OCI-LY7 (cell line): ENCODE results near the gene CNOT6. TPM values are rescaled to one million over a fixed set of nuclear protein-coding genes. Genes with fewer than 3 reads are reported as not detected.

Experiments
- BruUV-seq: library from RNA; stranded (reverse); fragments of 400-500 nt; replicated peaks from 2 replicates; lab custom pipeline; 2021; lab: Mats Ljungman, UMichigan
- CTCF ChIA-PET: fragments of 300-600 bp; sonication (Branson Sonifier 250); formaldehyde crosslinking; loops from one replicate; lab custom pipeline; 2022; ENCODE audit warnings: antibody characterized with exemption; ENCODE audit not compliant: unreplicated experiment; lab: Charles Lee
- POLR2A ChIA-PET: fragments of 300-600 bp; sonication (Branson Sonifier 250); formaldehyde crosslinking; loops from one replicate; lab custom pipeline; 2022; ENCODE audit warnings: antibody characterized with exemption; lab: Charles Lee
- DNase-seq: peaks from one replicate; pipeline ENCODE4 v3.0.0-alpha.2; 2015; ENCODE audit warnings: low spot score
- H2AFZ ChIP-seq: fragments of 200-600 bp; sonication (generic), shearing (Covaris generic); 2 replicates; pipeline ENCODE4 v1.6.1; 2014; ENCODE audit warnings: mild to moderate bottlenecking, antibody characterized with exemption, low read length, moderate library complexity
- H3K27ac ChIP-seq: fragments of 200-600 bp; sonication (generic); 2 replicates; pipeline ENCODE4 v1.5.1; 2014; ENCODE audit warnings: mixed run types, low read depth, mild to moderate bottlenecking, moderate library complexity, low read length, inconsistent platforms; ENCODE audit not compliant: poor library complexity, severe bottlenecking
- H3K36me3 ChIP-seq: fragments of 200-600 bp; sonication (generic); 2 replicates; pipeline ENCODE4 v1.6.1; 2014; ENCODE audit warnings: mild to moderate bottlenecking, antibody characterized with exemption, low read length, moderate library complexity, mixed read lengths; ENCODE audit not compliant: insufficient read depth
- H3K4me1 ChIP-seq: fragments of 200-600 bp; sonication (generic); 2 replicates; pipeline ENCODE4 v1.5.1; 2014; ENCODE audit warnings: mild to moderate bottlenecking, low read length; ENCODE audit not compliant: insufficient read depth, poor library complexity, severe bottlenecking
- H3K4me2 ChIP-seq: fragments of 200-600 bp; sonication (generic); 2 replicates; pipeline ENCODE4 v1.6.1; 2014; ENCODE audit warnings: mild to moderate bottlenecking, low read length
- H3K4me3 ChIP-seq: fragments of 200-600 bp; sonication (generic); 2 replicates; pipeline ENCODE4 v1.5.1; 2014; ENCODE audit warnings: mild to moderate bottlenecking, low read depth, low read length; ENCODE audit not compliant: poor library complexity, severe bottlenecking
- H3K79me2 ChIP-seq: fragments of 200-600 bp; sonication (generic); 2 replicates; pipeline ENCODE4 v1.6.1; 2016; ENCODE audit warnings: low read depth, mild to moderate bottlenecking, low read length, moderate library complexity, mixed read lengths; ENCODE audit not compliant: insufficient read depth
- H3K9me2 ChIP-seq: fragments of 200-600 bp; sonication (generic); 2 replicates; pipeline ENCODE4 v1.6.1; 2016; ENCODE audit warnings: mild to moderate bottlenecking, low read length, mixed read lengths; ENCODE audit not compliant: insufficient read depth
- H3K9me3 ChIP-seq: fragments of 200-600 bp; sonication (generic); 2 replicates; pipeline ENCODE4 v1.6.1; 2014; ENCODE audit warnings: mild to moderate bottlenecking, mixed run types, low read length, mixed read lengths
- H4K20me1 ChIP-seq: fragments of 200-600 bp; sonication (generic); 2 replicates; pipeline ENCODE4 v1.6.1; 2014; ENCODE audit warnings: mild to moderate bottlenecking, antibody characterized with exemption, low read length, moderate library complexity, mixed read lengths; ENCODE audit not compliant: insufficient read depth
- EZH2phosphoT487 ChIP-seq: fragments of 200-600 bp; sonication (generic); IDR thresholded peaks from 2 replicates; pipeline ENCODE4 v1.6.1; 2018; ENCODE audit warnings: low read depth, borderline replicate concordance, mild to moderate bottlenecking, mixed run types, antibody characterized with exemption, low read length, moderate library complexity, mixed read lengths
- intact Hi-C: fragments of 100-400 bp; cut with micrococcal nuclease; formaldehyde crosslinking; loops from one replicate; pipeline ENCODE4 v1.10.0; 2022; ENCODE audit not compliant: unreplicated experiment
- total RNA-seq, 2 experiments: library from RNA; depleted of rRNA in 1 of 2; stranded (reverse); fragments of >200 nt in 1 of 2; shearing (Covaris generic) in 1 of 2; gene quantifications; 2 replicates each; pipeline ENCODE4 v1.2.3, GENCODE V29; 2014 to 2022
- TF ChIP-seq, protein P1 (sequence below): fragments of 200-600 bp; sonication (generic); conservative IDR thresholded peaks from 2 replicates; pipeline ENCODE4 v1.5.1; 2014; ENCODE audit warnings: mild to moderate bottlenecking, antibody characterized with exemption, low read length, moderate library complexity, mixed read lengths

CNOT6 gene
- total RNA-seq, 2 experiments from 2014 or later, result 9.4 to 30.1 TPM

DNA sequence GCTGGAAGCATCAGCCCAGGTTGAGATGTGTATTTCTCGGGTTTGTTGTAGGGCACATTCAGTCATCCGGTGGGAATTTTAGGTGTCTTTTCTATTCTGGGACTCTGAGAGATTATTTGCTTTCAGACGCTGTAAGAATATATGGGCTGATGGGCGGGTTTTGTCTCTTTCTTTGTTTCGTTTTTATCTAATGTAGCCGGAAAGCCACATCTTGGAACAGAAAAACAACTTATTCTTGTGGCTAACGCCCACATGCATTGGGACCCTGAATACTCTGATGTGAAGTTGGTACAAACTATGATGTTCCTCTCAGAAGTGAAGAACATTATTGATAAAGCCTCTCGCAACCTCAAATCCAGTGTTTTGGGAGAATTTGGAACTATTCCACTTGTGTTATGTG, 74.7 kb downstream of the CNOT6 start:
- Histone ChIP-seq H2AFZ (no peak overlapping the region), H3K4me1 (no peaks in the 10 kb centered on the region), H3K9me3 (no peaks in the 10 kb centered on the region), H4K20me1 (no peaks in the 10 kb centered on the region), H3K27ac (no peak overlapping the region), H3K79me2 (no peaks in the 10 kb centered on the region), H3K4me3 (no peak overlapping the region), H3K4me2 (no peak overlapping the region), H3K9me2 (no peaks in the 10 kb centered on the region), H3K36me3 (peaks cover 93% of the 10 kb centered on the region)
- no TSS peak for BruUV-seq
- no peak for TF ChIP-seq EZH2phosphoT487
- TF ChIP-seq, protein P1, sequence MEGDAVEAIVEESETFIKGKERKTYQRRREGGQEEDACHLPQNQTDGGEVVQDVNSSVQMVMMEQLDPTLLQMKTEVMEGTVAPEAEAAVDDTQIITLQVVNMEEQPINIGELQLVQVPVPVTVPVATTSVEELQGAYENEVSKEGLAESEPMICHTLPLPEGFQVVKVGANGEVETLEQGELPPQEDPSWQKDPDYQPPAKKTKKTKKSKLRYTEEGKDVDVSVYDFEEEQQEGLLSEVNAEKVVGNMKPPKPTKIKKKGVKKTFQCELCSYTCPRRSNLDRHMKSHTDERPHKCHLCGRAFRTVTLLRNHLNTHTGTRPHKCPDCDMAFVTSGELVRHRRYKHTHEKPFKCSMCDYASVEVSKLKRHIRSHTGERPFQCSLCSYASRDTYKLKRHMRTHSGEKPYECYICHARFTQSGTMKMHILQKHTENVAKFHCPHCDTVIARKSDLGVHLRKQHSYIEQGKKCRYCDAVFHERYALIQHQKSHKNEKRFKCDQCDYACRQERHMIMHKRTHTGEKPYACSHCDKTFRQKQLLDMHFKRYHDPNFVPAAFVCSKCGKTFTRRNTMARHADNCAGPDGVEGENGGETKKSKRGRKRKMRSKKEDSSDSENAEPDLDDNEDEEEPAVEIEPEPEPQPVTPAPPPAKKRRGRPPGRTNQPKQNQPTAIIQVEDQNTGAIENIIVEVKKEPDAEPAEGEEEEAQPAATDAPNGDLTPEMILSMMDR, result no peak
- POLR2A ChIA-PET, result interaction anchor here (0.5 to 1.7 kb wide), 2 partner anchors 8 to 12 kb away, joined by 5 to 7 read pairs; no protein-coding TSS in a partner anchor
- DNase-seq, result no peak
- CTCF ChIA-PET, result no interaction called here
- intact Hi-C loops, result no loop called here

DNA sequence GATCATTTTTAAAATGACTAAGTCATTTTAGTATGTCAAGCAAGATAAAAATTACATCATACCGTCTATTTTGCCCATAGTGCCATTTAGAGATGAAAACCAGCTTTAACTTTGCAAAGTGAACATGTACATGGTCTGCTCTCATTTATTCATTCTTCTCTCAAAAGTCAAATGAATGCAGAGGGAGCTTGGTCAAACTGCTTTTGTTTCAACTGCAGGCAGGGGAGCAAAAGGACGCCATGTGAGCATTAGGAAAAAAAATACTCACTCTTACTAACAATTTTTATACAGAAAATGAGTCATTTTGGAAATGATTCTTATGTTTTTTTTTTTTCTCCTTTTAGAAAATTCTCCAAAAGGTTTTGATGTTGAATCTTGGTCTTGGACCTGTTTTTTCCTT, 81.4 kb downstream of the CNOT6 start:
- POLR2A ChIA-PET, result interaction anchor here (0.5 to 2.1 kb wide), 2 partner anchors 7 to 10 kb away, joined by 3 to 8 read pairs; no protein-coding TSS in a partner anchor
- CTCF ChIA-PET, result no interaction called here
- intact Hi-C loops, result no loop called here

DNA sequence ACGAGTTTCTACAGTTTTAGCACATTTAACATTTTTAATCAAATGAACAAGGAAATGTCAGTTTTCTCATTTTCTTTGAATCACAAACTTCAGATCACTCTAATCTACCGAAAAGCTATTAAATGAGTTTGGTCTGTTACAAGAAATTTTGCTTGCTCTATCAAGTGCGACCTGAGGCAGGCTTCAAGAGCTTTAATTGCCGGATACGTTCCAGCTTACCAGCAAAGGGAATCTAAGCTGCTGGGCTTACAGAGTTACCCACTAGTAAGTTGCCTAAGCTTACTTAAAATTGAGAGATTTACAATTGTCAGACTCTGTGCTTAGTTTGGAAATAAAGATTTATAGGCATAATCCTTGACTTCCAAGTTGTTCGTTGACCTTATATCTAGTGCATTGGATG, 86.5 kb downstream of the CNOT6 start:
- Histone ChIP-seq H3K79me2 (no peaks in the 10 kb centered on the region), H3K27ac (no peak overlapping the region), H3K9me3 (no peaks in the 10 kb centered on the region), H3K4me1 (no peaks in the 10 kb centered on the region), H2AFZ (no peak overlapping the region), H3K4me3 (no peak overlapping the region), H4K20me1 (no peaks in the 10 kb centered on the region), H3K36me3 (peaks cover 30% of the 10 kb centered on the region), H3K4me2 (no peak overlapping the region), H3K9me2 (no peaks in the 10 kb centered on the region)
- DNase-seq, result no peak
- POLR2A ChIA-PET, result interaction anchor here (0.7 kb wide), 1 partner anchor 11 kb away, joined by 7 read pairs; no protein-coding TSS in a partner anchor
- CTCF ChIA-PET, result no interaction called here
- intact Hi-C loops, result no loop called here
- no TSS peak for BruUV-seq
- TF ChIP-seq EZH2phosphoT487, result no peak

More for the DNA sequence above, 81.4 kb downstream of the CNOT6 start:
- Histone ChIP-seq H3K79me2 (no peaks in the 10 kb centered on the region), H3K4me2 (no peak overlapping the region), H4K20me1 (no peaks in the 10 kb centered on the region), H3K4me3 (no peak overlapping the region), H3K27ac (no peak overlapping the region), H3K4me1 (no peaks in the 10 kb centered on the region), H3K9me2 (no peaks in the 10 kb centered on the region), H3K9me3 (no peaks in the 10 kb centered on the region), H3K36me3 (peaks cover 79% of the 10 kb centered on the region), H2AFZ (no peak overlapping the region)
- DNase-seq, result no peak
- TF ChIP-seq, protein P1, result no peak
- TF ChIP-seq EZH2phosphoT487, result no peak
- BruUV-seq, result no TSS peak
